ENCODE data around the gene LTA4H.
A peak's percentile ranks its signal among the peaks of the same experiment; 100 is the strongest.

Gene LTA4H

DNA sequence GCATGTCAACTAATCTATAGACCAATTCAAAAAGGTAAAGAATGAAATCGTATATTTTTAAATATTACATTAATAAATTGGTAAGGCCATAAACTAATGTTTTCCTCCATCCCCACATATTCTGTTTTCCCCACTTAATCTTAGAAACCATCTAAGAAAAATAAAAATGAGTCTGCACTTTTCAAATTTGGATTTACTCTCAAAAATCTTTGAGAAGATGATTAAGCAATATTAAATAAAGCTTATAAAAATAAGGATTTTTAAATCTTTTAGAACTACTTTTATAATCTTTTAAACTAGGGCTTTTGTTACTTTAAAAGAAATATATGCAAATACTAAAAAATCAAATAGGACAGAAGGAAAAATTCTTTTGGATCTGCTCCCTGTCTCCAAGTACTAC is 28.7 kb downstream of the LTA4H start (continued):
- TF ChIP-seq, protein P1, sequence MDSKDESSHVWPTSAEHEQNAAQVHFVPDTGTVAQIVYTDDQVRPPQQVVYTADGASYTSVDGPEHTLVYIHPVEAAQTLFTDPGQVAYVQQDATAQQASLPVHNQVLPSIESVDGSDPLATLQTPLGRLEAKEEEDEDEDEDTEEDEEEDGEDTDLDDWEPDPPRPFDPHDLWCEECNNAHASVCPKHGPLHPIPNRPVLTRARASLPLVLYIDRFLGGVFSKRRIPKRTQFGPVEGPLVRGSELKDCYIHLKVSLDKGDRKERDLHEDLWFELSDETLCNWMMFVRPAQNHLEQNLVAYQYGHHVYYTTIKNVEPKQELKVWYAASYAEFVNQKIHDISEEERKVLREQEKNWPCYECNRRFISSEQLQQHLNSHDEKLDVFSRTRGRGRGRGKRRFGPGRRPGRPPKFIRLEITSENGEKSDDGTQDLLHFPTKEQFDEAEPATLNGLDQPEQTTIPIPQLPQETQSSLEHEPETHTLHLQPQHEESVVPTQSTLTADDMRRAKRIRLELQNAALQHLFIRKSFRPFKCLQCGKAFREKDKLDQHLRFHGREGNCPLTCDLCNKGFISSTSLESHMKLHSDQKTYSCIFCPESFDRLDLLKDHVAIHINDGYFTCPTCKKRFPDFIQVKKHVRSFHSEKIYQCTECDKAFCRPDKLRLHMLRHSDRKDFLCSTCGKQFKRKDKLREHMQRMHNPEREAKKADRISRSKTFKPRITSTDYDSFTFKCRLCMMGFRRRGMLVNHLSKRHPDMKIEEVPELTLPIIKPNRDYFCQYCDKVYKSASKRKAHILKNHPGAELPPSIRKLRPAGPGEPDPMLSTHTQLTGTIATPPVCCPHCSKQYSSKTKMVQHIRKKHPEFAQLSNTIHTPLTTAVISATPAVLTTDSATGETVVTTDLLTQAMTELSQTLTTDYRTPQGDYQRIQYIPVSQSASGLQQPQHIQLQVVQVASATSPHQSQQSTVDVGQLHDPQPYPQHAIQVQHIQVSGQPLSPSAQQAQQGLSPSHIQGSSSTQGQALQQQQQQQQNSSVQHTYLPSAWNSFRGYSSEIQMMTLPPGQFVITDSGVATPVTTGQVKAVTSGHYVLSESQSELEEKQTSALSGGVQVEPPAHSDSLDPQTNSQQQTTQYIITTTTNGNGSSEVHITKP (tag by site-specific recombination; IDR thresholded peaks at IDR 0.05): no peak
- no peak for TF ChIP-seq ZBTB48 (tag by site-specific recombination; IDR thresholded peaks at IDR 0.05)
- no peak for TF ChIP-seq BCL11B (tag by site-specific recombination; IDR thresholded peaks at IDR 0.05; ENCODE audit: low read depth)

DNA sequence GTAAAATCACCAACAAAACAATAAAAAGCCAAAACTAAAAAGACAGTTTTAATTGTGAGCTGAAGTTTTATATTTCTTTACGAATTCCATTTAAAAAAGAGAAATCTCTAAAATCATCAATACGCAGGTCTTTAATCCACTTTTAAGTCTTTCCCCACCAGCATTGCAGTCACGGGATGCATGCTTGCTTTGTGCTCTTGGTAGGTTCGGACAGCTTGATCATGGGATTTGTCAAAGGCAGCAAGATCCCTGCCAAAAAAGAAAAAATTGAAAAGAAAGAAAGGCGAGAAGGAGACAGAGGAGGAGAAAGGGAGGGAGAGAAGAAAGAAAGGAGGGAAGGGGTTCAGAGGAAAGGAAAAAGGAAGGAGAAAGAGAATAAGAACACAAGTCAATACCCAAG is 34.5 kb downstream of the LTA4H start:
- CTCF ChIA-PET: interaction anchor here (0.7 to 5.6 kb wide), 6 partner anchors 11 to 419 kb away, joined by 3 to 58 read pairs (median 4); no protein-coding TSS in a partner anchor
- Histone ChIP-seq H3K9me3 (ENCODE audit: control insufficient read depth, insufficient read depth, low read depth, low read length) (no peaks in the 10 kb centered on the region), H3K4me1 (ENCODE audit: control insufficient read depth, insufficient read depth, low read length) (no peaks in the 10 kb centered on the region), H3K4me3 (ENCODE audit: low read depth, low read length) (no peak overlapping the region), H3K36me3 (ENCODE audit: control insufficient read depth in 2 of 2, insufficient read depth in 1 of 2, low read length in 2 of 2) (peaks cover 30 to 44% of the 10 kb centered on the region in 2 experiments), H3K27ac (ENCODE audit: extremely low read depth, low read depth, low read length) (no peak overlapping the region)
- POLR2A ChIA-PET: interaction anchor here (0.6 kb wide), 1 partner anchor 317 kb away, joined by 3 read pairs; no protein-coding TSS in a partner anchor
- TF ChIP-seq ZNF214 (tag by site-specific recombination; IDR thresholded peaks at IDR 0.05; ENCODE audit: borderline replicate concordance) (no peak), ZXDB (tag by site-specific recombination; IDR thresholded peaks at IDR 0.05) (no peak), ZNF664 (tag by site-specific recombination; IDR thresholded peaks at IDR 0.05) (no peak), PRDM1 (tag by site-specific recombination; IDR thresholded peaks at IDR 0.05) (peak; percentile 83), HOXD13 (CRISPR knock-in tag; IDR thresholded peaks at IDR 0.05; ENCODE audit: borderline replicate concordance) (no peak), ZNF654 (tag by site-specific recombination; IDR thresholded peaks at IDR 0.05; ENCODE audit: low read depth) (no peak)
- TF ChIP-seq, protein P2, sequence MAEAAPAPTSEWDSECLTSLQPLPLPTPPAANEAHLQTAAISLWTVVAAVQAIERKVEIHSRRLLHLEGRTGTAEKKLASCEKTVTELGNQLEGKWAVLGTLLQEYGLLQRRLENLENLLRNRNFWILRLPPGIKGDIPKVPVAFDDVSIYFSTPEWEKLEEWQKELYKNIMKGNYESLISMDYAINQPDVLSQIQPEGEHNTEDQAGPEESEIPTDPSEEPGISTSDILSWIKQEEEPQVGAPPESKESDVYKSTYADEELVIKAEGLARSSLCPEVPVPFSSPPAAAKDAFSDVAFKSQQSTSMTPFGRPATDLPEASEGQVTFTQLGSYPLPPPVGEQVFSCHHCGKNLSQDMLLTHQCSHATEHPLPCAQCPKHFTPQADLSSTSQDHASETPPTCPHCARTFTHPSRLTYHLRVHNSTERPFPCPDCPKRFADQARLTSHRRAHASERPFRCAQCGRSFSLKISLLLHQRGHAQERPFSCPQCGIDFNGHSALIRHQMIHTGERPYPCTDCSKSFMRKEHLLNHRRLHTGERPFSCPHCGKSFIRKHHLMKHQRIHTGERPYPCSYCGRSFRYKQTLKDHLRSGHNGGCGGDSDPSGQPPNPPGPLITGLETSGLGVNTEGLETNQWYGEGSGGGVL (tag by site-specific recombination; IDR thresholded peaks at IDR 0.05): no peak

DNA sequence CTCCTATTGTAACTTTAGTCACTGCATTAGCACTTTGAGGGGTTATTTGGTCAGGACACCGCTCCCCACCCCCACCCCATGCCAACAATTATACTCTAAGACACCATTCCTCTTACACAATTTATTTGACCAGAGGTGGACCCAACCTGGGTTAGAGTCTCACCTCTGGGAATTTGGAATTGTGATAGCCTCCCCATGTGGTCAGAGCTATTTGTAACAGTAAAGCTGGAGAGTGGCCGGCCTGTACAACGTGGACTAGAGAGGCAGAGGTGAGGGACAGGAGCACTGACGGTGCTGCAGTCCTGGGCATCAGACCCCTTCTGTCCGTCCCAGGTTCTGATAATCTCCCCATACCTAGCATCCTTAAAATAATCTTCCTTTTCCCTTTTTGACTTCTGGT is 35.9 kb downstream of the LTA4H start:
- CTCF ChIA-PET: interaction anchor here (0.6 to 5.6 kb wide), 17 partner anchors 15 to 557 kb away, joined by 3 to 58 read pairs (median 6); partner anchors contain the start of gene AMDHD1
- Histone ChIP-seq H3K27ac (ENCODE audit: extremely low read depth, low read depth, low read length) (no peak overlapping the region), H3K4me1 (ENCODE audit: control insufficient read depth, insufficient read depth, low read length) (no peaks in the 10 kb centered on the region), H3K36me3 (ENCODE audit: control insufficient read depth in 2 of 2, insufficient read depth in 1 of 2, low read length in 2 of 2) (peaks cover 25 to 36% of the 10 kb centered on the region in 2 experiments), H3K4me3 (ENCODE audit: low read depth, low read length) (no peak overlapping the region), H3K9me3 (ENCODE audit: control insufficient read depth, insufficient read depth, low read depth, low read length) (no peaks in the 10 kb centered on the region)
- TF ChIP-seq ZNF169 (tag by site-specific recombination; IDR thresholded peaks at IDR 0.05) (no peak), ZNF677 (tag by site-specific recombination; IDR thresholded peaks at IDR 0.05) (no peak), ZNF416 (tag by site-specific recombination; IDR thresholded peaks at IDR 0.05) (no peak), GLI2 (tag by site-specific recombination; IDR thresholded peaks at IDR 0.05; ENCODE audit: borderline replicate concordance, low read depth) (no peak), ZBTB21 (tag by site-specific recombination; IDR thresholded peaks at IDR 0.05) (no peak), ZNF585B (tag by site-specific recombination; IDR thresholded peaks at IDR 0.05) (no peak), ZNF19 (tag by site-specific recombination; IDR thresholded peaks at IDR 0.05; ENCODE audit: low read depth) (no peak), ZNF621 (tag by site-specific recombination; IDR thresholded peaks at IDR 0.05) (no peak), GLI4 (tag by site-specific recombination; IDR thresholded peaks at IDR 0.05) (no peak), SP2 (tag by site-specific recombination; IDR thresholded peaks at IDR 0.05) (no peak), ZFP3 (tag by site-specific recombination; IDR thresholded peaks at IDR 0.05; ENCODE audit: low read depth) (no peak)
- TF ChIP-seq, protein P3, sequence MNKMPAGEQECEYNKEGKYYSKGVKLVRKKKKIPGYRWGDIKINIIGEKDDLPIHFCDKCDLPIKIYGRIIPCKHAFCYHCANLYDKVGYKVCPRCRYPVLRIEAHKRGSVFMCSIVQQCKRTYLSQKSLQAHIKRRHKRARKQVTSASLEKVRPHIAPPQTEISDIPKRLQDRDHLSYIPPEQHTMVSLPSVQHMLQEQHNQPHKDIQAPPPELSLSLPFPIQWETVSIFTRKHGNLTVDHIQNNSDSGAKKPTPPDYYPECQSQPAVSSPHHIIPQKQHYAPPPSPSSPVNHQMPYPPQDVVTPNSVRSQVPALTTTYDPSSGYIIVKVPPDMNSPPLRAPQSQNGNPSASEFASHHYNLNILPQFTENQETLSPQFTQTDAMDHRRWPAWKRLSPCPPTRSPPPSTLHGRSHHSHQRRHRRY (tag by site-specific recombination; IDR thresholded peaks at IDR 0.05): no peak
- TF ChIP-seq, protein P4, sequence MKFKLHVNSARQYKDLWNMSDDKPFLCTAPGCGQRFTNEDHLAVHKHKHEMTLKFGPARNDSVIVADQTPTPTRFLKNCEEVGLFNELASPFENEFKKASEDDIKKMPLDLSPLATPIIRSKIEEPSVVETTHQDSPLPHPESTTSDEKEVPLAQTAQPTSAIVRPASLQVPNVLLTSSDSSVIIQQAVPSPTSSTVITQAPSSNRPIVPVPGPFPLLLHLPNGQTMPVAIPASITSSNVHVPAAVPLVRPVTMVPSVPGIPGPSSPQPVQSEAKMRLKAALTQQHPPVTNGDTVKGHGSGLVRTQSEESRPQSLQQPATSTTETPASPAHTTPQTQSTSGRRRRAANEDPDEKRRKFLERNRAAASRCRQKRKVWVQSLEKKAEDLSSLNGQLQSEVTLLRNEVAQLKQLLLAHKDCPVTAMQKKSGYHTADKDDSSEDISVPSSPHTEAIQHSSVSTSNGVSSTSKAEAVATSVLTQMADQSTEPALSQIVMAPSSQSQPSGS (tag by site-specific recombination; IDR thresholded peaks at IDR 0.05; ENCODE audit: low read depth): no peak
- TF ChIP-seq, protein P5, sequence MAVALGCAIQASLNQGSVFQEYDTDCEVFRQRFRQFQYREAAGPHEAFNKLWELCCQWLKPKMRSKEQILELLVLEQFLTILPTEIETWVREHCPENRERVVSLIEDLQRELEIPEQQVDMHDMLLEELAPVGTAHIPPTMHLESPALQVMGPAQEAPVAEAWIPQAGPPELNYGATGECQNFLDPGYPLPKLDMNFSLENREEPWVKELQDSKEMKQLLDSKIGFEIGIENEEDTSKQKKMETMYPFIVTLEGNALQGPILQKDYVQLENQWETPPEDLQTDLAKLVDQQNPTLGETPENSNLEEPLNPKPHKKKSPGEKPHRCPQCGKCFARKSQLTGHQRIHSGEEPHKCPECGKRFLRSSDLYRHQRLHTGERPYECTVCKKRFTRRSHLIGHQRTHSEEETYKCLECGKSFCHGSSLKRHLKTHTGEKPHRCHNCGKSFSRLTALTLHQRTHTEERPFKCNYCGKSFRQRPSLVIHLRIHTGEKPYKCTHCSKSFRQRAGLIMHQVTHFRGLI (tag by site-specific recombination; IDR thresholded peaks at IDR 0.05): no peak
- POLR2A ChIA-PET: interaction anchor here (2.3 kb wide), 1 partner anchor 36 kb away, joined by 10 read pairs; the partner anchor contains the start of gene LTA4H

All from HEK293 (cell line).